Superior temporal gyrus (tissue), 1 donor: ENCODE results near the gene OCRL.
A peak's percentile ranks its signal among the peaks of the same experiment; 100 is the strongest.

Source experiments
- DNase-seq: peaks from one replicate; pipeline ENCODE4 v3.0.0-alpha.2; 2016; ENCODE audit errors: extremely low spot score

OCRL gene

GRCh38 chrX:129585691-129586090 is 45.6 kb downstream of the OCRL start:
- DNase-seq = no peak

GRCh38 chrX:129586446-129586845 is 46.4 kb downstream of the OCRL start:
- no peak for DNase-seq

- DNase-seq = peak; percentile 29
These were observed 50.5 kb downstream of the OCRL start for GRCh38 chrX:129590596-129590995.

GRCh38 chrX:129593137-129593536 is 53.1 kb downstream of the OCRL start:
- no peak for DNase-seq

GRCh38 chrX:129594781-129595180 is 54.7 kb downstream of the OCRL start:
- no peak for DNase-seq

GRCh38 chrX:129596077-129596476 is 56.0 kb downstream of the OCRL start:
- no peak for DNase-seq

GRCh38 chrX:129597905-129598304 is 57.8 kb downstream of the OCRL start:
- no peak for DNase-seq

GRCh38 chrX:129599499-129599898 is 59.4 kb downstream of the OCRL start:
- DNase-seq = no peak

- no peak for DNase-seq
These were observed 59.9 kb downstream of the OCRL start for GRCh38 chrX:129599996-129600395.

- peak; percentile 77 for DNase-seq
These were observed 60.9 kb downstream of the OCRL start for GRCh38 chrX:129600981-129601424.

- DNase-seq = peak; percentile 78
These were observed 66.9 kb downstream of the OCRL start for GRCh38 chrX:129606918-129607317.

GRCh38 chrX:129608496-129608895 is 68.4 kb downstream of the OCRL start:
- DNase-seq = no peak

- DNase-seq = no peak
These were observed 69.3 kb downstream of the OCRL start for GRCh38 chrX:129609395-129609794.

- DNase-seq = no peak
These were observed 72.3 kb downstream of the OCRL start for GRCh38 chrX:129612396-129612795.

- DNase-seq = no peak
These were observed 73.5 kb downstream of the OCRL start for GRCh38 chrX:129613596-129613995.

- no peak for DNase-seq
These were observed 74.6 kb downstream of the OCRL start for GRCh38 chrX:129614481-129615255.

- DNase-seq = no peak
These were observed 77.4 kb downstream of the OCRL start for GRCh38 chrX:129617420-129617819.

- DNase-seq = no peak
These were observed 78.9 kb downstream of the OCRL start for GRCh38 chrX:129618997-129619396.

- no peak for DNase-seq
These were observed 82.8 kb downstream of the OCRL start for GRCh38 chrX:129622757-129623301.

GRCh38 chrX:129626026-129626425 is 86.0 kb downstream of the OCRL start:
- no peak for DNase-seq

- DNase-seq = no peak
These were observed 89.8 kb downstream of the OCRL start for GRCh38 chrX:129629837-129630236.

GRCh38 chrX:129631849-129632248 is 91.8 kb downstream of the OCRL start:
- DNase-seq = no peak

- DNase-seq = no peak
These were observed 92.4 kb downstream of the OCRL start for GRCh38 chrX:129632443-129632842.

GRCh38 chrX:129634541-129634940 is 94.5 kb downstream of the OCRL start:
- DNase-seq = peak; percentile 22
